HG02938 (cell line): ENCODE measurements around the gene GRAMD1B.

ENCODE experiments used
- ATAC-seq: cut with Tn5 transposase; IDR thresholded peaks from one replicate; pipeline ENCODE4 v1.9.1; 2021; ENCODE audit warnings: mild to moderate bottlenecking, moderate library complexity; ENCODE audit not compliant: unreplicated experiment

The GRAMD1B gene

GRCh38 chr11:123584186-123584585, 154.1 kb downstream of the GRAMD1B start:
- ATAC-seq, result no peak

DNA sequence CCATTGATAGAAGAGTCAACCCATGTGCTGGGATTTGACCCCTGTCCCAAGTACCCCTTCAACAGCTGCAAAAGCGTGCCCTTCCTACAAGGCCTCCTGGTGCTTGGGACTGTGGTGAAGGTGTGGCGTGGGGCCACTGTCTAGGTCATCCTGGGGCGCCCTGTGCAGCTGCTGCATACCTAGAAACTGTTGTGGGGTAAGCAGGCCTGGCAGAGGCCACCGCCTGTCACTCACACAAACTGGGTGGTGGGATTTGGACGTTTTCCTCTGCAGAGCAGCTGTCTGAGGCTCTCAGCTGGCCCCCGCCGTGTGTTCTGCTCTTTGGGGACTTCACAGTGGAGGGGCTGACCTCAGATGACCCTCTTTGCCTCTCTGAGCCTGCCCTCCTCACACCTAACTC, 154.7 kb downstream of the GRAMD1B start:
- no peak for ATAC-seq

DNA sequence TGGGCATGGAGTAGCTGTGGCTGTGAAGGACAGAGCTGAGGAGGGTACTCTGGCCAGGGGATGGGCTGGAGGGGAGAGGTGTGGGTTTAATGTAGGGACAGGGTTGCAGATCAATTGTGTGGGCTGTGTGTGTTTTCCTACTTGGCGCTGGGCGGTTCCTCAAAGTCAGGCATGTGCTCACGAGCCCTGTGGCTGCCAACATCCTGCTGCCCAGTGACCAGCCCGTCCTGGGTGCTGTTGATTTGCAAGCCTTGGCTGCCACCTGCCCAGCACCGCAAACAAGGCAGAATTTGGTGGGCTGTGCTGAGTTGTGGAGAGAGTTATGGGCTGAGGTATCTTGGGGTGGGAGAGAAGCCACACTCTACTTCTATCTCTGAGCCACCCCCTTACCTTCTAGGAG, 155.1 kb downstream of the GRAMD1B start:
- ATAC-seq, result no peak

GRCh38 chr11:123585706-123586105, 155.6 kb downstream of the GRAMD1B start:
- no peak for ATAC-seq

DNA sequence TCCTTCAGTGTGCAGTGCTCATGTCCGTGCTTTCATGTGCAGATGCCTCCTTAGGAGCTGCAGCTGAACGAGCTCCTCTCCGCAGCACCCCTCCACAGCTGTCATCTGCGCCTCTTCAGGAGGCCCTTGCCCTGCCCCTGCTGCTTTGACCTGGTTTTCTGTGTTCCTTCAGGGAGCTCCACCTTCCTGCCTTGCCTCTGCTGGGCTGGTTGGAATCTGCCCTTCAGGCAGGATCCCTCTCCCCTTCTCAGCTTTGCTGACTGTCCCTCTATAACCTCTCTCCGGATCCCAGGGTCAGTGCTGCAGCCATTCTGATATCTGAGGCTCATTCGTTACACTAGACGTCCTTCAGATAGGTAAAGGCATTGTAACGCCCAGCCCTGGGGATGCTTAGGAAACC, 156.5 kb downstream of the GRAMD1B start:
- no peak for ATAC-seq

DNA sequence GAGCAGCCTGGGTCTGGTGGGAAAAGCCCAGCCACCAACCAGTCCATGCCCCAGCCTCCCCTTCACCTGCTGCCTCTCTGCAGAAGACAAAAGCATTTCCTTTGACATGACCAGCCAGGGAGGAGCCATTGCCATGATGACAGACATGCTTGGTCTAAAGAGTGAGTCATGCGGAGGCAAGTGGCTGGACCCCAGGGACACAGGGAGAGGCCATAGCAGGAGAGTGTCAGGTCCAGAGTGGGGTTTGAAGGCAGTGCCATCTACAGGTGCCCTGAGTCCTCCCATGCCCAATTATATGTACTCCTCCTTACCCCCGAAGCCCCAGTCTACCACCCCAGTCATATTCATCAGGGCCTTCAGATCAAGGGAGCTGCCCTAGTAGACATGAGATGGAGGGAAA, 157.0 kb downstream of the GRAMD1B start:
- ATAC-seq, result no peak

DNA sequence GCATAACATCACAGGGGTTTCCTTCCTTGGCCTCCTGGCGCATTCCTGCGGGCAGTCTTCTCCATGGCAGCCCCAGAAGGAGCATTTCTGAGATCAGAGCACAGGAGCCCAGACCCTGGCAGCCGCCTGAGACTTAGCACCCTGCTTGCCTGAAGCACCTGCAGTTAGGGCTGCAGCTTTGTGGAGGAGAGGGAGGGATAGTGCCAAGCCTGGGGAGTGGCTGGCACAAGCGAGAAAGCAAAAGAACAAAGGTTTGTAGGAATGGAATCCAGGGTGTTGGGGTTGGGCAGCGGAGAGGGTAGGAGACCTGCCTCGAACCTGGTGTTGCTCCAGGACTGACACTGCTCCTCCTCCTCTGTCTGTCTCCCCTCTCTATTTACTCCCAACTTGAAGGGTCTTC, 157.5 kb downstream of the GRAMD1B start:
- ATAC-seq, result no peak

- ATAC-seq, result no peak
Observed at GRCh38 chr11:123588117-123588863, 158.2 kb downstream of the GRAMD1B start.

GRCh38 chr11:123588864-123589262, 158.8 kb downstream of the GRAMD1B start:
- ATAC-seq, result no peak

DNA sequence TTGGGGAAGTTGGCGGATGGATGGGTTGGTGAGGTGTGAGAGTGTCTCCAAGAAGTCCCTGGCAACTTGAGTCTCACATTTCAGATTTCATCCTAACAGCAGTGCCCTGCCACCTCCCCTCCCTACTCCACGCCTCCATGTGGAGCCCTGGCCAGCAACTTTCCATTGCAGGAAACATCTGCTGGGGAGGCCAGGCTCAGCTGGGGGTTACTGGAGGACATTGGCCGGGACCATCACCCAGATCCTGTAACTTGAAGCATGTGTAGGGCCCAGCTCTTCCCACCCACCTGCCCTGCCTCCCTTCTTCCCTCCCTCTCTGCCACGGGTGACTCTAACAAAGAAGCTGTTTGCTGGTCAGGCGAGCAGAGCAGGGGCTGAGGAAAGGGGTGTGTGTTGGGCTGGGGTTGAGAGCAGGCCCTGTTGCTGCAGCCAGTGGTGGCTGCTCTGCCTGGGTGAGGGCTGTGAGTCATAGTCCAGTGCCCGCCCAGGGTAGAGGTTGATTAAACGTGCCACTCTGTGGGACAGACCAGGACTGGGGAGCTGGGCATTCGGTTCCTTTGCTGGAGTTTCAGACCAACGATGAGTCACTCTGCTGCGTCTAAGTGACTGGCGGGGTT, 160.3 kb downstream of the GRAMD1B start:
- no peak for ATAC-seq

- no peak for ATAC-seq
Observed at GRCh38 chr11:123593570-123593969, 163.5 kb downstream of the GRAMD1B start.

GRCh38 chr11:123594188-123594901, 164.3 kb downstream of the GRAMD1B start:
- ATAC-seq, result no peak

GRCh38 chr11:123594921-123595320, 164.9 kb downstream of the GRAMD1B start:
- ATAC-seq, result no peak

- ATAC-seq, result no peak
Observed at GRCh38 chr11:123597859-123598258, 167.8 kb downstream of the GRAMD1B start.

DNA sequence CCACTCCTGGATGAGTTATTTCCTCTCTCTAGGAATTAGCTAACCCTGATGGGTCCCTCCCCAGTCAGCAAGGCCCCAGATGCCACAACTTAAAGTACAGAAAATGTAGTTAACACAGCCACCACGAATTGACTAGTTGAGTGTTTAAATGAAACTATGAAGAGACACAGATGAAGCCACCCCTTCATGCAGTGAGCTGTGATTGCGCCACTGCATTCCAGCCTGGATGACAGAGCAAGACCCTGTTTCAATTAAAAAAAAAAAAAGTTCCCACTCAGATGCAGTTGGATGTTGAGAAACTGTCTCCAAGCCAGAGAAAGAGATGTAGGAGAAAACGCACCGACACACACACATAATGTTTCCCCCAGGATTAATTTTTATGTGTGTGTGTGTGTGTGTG, 171.1 kb downstream of the GRAMD1B start:
- ATAC-seq, result no peak

DNA sequence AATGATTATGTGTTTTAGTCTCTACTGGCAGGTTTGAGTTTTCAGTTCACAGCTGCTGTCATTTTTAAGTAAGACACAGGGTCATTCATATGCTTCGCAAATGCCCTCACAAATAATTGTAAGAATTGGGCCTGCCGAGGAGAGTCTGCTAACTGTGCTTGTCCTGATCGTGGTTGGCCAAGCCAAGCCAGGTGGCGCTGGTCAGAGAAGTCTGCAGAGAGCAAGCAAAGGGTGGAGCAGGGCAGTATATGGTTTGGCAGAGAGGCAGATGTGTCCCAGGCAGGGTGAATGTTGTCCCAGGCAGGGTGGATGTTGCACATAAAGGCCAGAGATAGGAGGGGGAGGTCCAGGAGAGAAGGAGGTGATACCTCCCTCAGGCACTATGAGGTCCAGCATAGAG, 171.7 kb downstream of the GRAMD1B start:
- no peak for ATAC-seq

DNA sequence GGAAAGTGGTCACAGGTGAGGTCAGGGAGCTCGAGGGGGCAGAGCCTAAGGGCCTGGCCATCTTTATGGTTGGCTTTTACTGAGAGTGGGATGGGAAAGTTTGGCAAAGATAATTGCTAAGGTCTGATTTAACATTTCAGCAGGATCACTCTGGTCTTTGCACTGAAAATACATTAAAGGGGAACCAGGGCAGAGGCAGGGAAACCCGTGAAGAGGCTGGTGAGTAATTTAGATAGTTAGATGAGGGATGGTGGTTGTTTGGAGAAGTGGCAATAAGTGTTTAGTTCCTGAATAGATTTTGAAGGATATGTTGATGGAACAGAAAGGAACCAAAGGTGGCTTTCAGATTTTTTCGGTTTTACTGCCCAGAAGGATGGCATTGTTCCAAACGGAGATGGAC, 173.6 kb downstream of the GRAMD1B start:
- no peak for ATAC-seq

- no peak for ATAC-seq
Observed at GRCh38 chr11:123607781-123608180, 177.7 kb downstream of the GRAMD1B start.

- ATAC-seq, result no peak
Observed at GRCh38 chr11:123608371-123608770, 178.3 kb downstream of the GRAMD1B start.

DNA sequence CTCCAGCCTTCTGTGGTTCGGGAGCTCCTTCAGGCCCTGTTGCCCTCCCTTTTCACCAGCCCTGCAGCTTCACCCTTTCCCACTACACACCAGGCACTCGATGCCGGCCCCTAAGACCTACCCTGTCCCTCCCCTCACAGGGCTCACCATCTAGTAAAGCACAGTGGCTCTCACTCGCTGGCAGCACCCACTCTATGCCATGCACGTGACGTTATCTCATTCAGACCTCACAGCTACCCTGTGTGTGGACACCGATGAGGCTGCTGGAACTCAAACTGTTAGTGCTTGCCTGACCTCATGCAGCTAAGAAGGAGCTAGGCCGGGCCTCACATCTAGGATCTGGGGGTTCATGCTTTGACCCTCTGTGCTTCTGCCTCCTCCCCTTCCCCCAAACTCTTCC, 178.9 kb downstream of the GRAMD1B start:
- no peak for ATAC-seq

DNA sequence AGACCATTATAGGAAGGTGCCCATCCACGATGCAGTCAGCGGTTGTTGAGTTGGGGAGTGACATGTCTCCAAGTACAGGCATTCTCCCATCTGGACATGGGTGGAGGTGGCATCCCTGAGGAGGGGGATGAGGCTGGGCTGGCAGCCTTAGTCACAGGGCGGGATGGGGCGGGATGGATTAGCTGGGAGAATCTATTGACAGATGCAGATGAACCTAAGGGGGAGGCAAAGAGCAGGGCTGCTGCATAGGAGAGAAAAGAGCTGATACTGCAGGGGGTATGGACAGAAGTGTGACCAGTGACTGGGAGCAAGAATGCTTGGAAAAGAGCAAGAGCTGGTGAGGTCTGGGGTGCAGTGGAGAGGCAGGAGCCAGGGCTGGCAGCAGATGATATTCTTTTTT, 181.6 kb downstream of the GRAMD1B start:
- no peak for ATAC-seq
